Measurements from ENCODE around the gene HSPA14.
A peak's percentile ranks its signal among the peaks of the same experiment; 100 is the strongest.

Gene HSPA14

DNA sequence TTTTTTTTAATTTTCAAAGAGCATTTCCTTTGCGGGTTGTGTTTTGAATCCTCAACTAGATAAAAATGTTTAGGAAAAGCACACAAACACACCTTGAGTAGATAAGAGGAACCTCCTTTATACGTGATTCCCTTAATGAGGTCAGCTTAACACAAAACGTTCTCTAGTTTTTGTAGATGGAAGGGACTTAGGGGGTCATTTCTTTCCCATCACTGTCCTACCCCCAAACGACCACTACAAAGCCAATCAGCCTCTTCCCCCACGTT lies 41.8 kb downstream of the HSPA14 start:
- TF ChIP-seq, protein P1, sequence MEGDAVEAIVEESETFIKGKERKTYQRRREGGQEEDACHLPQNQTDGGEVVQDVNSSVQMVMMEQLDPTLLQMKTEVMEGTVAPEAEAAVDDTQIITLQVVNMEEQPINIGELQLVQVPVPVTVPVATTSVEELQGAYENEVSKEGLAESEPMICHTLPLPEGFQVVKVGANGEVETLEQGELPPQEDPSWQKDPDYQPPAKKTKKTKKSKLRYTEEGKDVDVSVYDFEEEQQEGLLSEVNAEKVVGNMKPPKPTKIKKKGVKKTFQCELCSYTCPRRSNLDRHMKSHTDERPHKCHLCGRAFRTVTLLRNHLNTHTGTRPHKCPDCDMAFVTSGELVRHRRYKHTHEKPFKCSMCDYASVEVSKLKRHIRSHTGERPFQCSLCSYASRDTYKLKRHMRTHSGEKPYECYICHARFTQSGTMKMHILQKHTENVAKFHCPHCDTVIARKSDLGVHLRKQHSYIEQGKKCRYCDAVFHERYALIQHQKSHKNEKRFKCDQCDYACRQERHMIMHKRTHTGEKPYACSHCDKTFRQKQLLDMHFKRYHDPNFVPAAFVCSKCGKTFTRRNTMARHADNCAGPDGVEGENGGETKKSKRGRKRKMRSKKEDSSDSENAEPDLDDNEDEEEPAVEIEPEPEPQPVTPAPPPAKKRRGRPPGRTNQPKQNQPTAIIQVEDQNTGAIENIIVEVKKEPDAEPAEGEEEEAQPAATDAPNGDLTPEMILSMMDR (IDR thresholded peaks at IDR 0.05; ENCODE audit: low read depth, low read length), result no peak

DNA sequence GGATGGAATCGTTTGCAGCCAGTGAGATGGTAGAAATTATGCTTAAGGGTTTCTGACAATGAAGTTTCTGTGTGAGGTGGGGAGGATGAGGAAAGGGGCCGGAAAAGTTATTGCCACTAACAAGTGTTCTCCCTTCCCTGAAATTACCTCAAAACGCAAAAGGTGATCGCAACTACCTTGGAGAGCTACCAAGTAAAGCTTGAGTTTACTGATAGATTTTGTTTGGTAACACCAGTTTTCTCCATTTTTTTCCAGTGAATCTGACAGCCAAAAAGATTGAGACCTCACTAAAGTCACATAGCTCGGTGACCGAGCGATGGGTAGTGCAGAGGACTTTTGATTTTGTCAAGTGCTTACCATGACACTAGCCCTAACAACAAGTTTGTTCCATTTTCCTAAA lies 42.1 kb downstream of the HSPA14 start:
- TF ChIP-seq, protein P1 (IDR thresholded peaks at IDR 0.05; ENCODE audit: low read depth, low read length), result no peak
- Histone ChIP-seq H3K9me3 (ENCODE audit: severe bottlenecking) (no peaks in the 10 kb centered on the region), H3K27ac (no peak overlapping the region), H3K27me3 (ENCODE audit: insufficient read depth, low read depth, severe bottlenecking) (no peaks in the 10 kb centered on the region), H3K36me3 (peaks cover 8% of the 10 kb centered on the region; the same call in 1 of the 2 replicates), H3K4me3 (ENCODE audit: low read depth, low read length) (peak overlapping the region; percentile 93)
- DNase-seq, result no peak

More for the DNA sequence above, 41.8 kb downstream of the HSPA14 start:
- H3K27me3 ChIP-seq (ENCODE audit: insufficient read depth, low read depth, severe bottlenecking), result no peaks in the 10 kb centered on the region
- H3K36me3 ChIP-seq, result peaks cover 8% of the 10 kb centered on the region; the same call in 1 of the 2 replicates
- H3K27ac ChIP-seq, result no peak overlapping the region
- DNase-seq, result no peak
- no peaks in the 10 kb centered on the region for H3K9me3 ChIP-seq (ENCODE audit: severe bottlenecking)
- peak overlapping the region; percentile 93 for H3K4me3 ChIP-seq (ENCODE audit: low read depth, low read length)

DNA sequence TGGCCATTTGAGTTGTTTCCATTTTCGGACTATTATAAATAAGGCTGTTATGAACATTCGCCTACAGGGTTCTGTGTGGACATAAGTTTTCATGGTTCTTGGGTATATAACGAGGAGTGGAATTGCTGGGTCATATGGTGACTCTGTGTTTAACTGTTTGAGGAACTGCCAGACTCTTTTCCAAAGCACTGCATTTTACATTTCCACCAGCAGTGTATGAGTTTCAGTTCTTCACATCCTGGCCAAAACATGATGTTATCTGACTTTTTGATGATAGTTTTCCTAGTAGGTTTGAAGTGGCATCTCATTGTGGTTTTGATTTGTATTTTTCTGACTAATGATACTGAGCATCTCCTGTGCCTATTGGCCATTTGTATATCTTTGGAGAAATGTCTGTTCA lies 46.0 kb downstream of the HSPA14 start:
- no peak overlapping the region for H3K4me3 ChIP-seq (ENCODE audit: low read depth, low read length)
- peaks cover 13% of the 10 kb centered on the region; the same call in 1 of the 2 replicates for H3K36me3 ChIP-seq
- H3K27me3 ChIP-seq (ENCODE audit: insufficient read depth, low read depth, severe bottlenecking), result no peaks in the 10 kb centered on the region
- no peak overlapping the region for H3K27ac ChIP-seq
- H3K9me3 ChIP-seq (ENCODE audit: severe bottlenecking), result no peaks in the 10 kb centered on the region
- DNase-seq, result no peak
- TF ChIP-seq, protein P1 (IDR thresholded peaks at IDR 0.05; ENCODE audit: low read depth, low read length), result no peak

DNA sequence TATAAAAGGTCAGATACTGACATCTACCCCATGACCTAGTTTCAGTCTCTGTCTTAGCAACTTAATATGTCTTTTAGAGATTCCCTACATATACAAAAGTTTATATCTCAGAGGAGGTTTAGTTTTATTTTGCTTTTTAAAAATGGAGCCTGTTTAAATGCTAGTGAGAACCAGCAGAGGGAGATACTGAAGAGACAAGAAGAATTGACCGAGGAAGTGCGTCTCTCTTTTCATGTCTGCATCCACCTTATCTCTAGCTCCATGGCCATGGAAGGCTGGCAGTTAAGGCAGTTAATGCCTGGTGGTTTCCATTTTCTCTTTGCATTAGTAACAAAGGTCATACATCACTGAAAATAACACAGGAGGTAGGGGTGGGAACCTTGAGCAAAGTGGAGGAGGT lies 51.2 kb downstream of the HSPA14 start:
- TF ChIP-seq, protein P1 (IDR thresholded peaks at IDR 0.05; ENCODE audit: low read depth, low read length), result no peak
- no peak for DNase-seq
- Histone ChIP-seq H3K9me3 (ENCODE audit: severe bottlenecking) (no peaks in the 10 kb centered on the region), H3K36me3 (peaks cover 5% of the 10 kb centered on the region; the same call in 1 of the 2 replicates), H3K27me3 (ENCODE audit: insufficient read depth, low read depth, severe bottlenecking) (no peaks in the 10 kb centered on the region), H3K27ac (no peak overlapping the region), H3K4me3 (ENCODE audit: low read depth, low read length) (no peak overlapping the region)

DNA sequence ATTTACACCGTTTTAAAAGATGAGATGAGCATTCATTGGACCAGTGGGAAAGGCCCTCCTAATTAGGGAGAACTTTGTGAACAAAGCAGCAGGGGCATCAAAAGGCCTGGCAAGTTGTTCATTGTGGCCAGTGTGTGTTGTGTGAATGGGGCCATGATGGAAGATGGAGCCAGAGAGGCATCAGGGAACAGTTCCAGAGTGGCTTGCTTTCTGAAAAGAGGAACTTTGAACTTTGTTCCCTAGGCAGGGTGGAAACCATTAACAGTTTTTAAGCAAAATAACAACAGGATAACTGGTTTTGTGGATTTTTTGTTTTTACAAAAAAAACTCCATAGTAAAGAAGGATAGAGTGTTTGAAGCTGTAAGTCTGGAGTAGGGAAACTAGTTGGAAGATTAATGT lies 53.0 kb downstream of the HSPA14 start:
- Histone ChIP-seq H3K36me3 (no peaks in the 10 kb centered on the region; the same call in 1 of the 2 replicates), H3K27me3 (ENCODE audit: insufficient read depth, low read depth, severe bottlenecking) (no peaks in the 10 kb centered on the region), H3K4me3 (ENCODE audit: low read depth, low read length) (no peak overlapping the region), H3K27ac (no peak overlapping the region), H3K9me3 (ENCODE audit: severe bottlenecking) (no peaks in the 10 kb centered on the region)
- DNase-seq, result no peak
- TF ChIP-seq, protein P1 (IDR thresholded peaks at IDR 0.05; ENCODE audit: low read depth, low read length), result no peak

DNA sequence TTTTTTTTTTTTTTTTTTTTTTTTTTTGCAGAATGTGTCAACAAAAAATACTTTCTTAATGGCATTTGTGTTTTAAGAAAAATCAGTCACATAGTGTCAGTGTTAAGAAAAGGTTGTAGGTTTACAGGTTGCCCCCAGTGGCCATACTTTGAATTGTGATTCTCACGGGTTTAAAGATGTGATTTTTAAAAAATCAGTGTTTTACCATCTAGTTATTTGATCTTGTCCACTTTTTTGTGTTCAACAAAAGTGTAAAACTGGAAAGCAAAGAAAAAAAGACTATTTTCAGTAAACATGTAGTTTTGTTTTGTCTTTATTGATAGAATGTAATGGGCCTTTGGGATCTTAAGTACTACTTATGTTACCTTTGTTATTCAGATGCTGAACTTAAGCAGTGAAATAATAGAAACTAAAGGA lies 66.2 kb downstream of the HSPA14 start:
- TF ChIP-seq, protein P1 (IDR thresholded peaks at IDR 0.05; ENCODE audit: low read depth, low read length), result no peak
- DNase-seq, result no peak
- Histone ChIP-seq H3K4me3 (ENCODE audit: low read depth, low read length) (no peak overlapping the region), H3K9me3 (ENCODE audit: severe bottlenecking) (no peaks in the 10 kb centered on the region), H3K27me3 (ENCODE audit: insufficient read depth, low read depth, severe bottlenecking) (no peaks in the 10 kb centered on the region), H3K36me3 (peaks cover 28% of the 10 kb centered on the region), H3K27ac (no peak overlapping the region)

Measured in WERI-Rb-1 (cell line).